GM20431 (cell line): ENCODE measurements around the gene ADORA3.
"Not testable (repeated sequence)": the region's sequence is repeated elsewhere in the genome, so short reads cannot be mapped to it uniquely, and the experiment has no call there.

Experiments used
- in situ Hi-C: fragments of 300-500 bp; cut with MseI, MboI; formaldehyde crosslinking; loops from one replicate; pipeline ENCODE4 v1.15.0; 2020; ENCODE audit warnings: low sequenced_read_pairs; ENCODE audit not compliant: unreplicated experiment

ADORA3 gene

GRCh38 chr1:111503585-111504060 lies at the start of gene ADORA3, which contains the start of gene TMIGD3:
Gene ADORA3 (minus strand): TSS chr1:111503633. CDS start chr1:111503354, 279 bp downstream.
Gene TMIGD3 (minus strand): TSS chr1:111503633. CDS start chr1:111503354, 279 bp downstream.
- in situ Hi-C loops: loop anchor here (25.0 kb wide), 1 partner anchor 159 kb away; no protein-coding TSS in a partner anchor

GRCh38 chr1:111553196-111553595 lies 49.8 kb upstream of the ADORA3 start:
- in situ Hi-C loops: no loop called here

GRCh38 chr1:111552587-111552986 lies 49.2 kb upstream of the ADORA3 start:
- in situ Hi-C loops: no loop called here

GRCh38 chr1:111551623-111552411 lies 48.4 kb upstream of the ADORA3 start:
- in situ Hi-C loops: no loop called here

- in situ Hi-C loops: not testable (repeated sequence)
Observed at GRCh38 chr1:111547786-111548185, 44.4 kb upstream of the ADORA3 start.

GRCh38 chr1:111542187-111542586 lies 38.8 kb upstream of the ADORA3 start:
- in situ Hi-C loops: no loop called here

GRCh38 chr1:111541721-111542120 lies 38.3 kb upstream of the ADORA3 start:
- in situ Hi-C loops: no loop called here

- in situ Hi-C loops: no loop called here
Observed at GRCh38 chr1:111540928-111541327, 37.5 kb upstream of the ADORA3 start.

- in situ Hi-C loops: no loop called here
Observed at GRCh38 chr1:111538343-111539025, 35.1 kb upstream of the ADORA3 start.

- in situ Hi-C loops: no loop called here
Observed at GRCh38 chr1:111535256-111536191, 32.1 kb upstream of the ADORA3 start.

- in situ Hi-C loops: loop anchor here (25.0 kb wide), 1 partner anchor 142 kb away; no protein-coding TSS in a partner anchor
Observed at GRCh38 chr1:111520053-111520452, 16.6 kb upstream of the ADORA3 start.

GRCh38 chr1:111517469-111518225 lies 14.2 kb upstream of the ADORA3 start:
- in situ Hi-C loops: loop anchor here (25.0 kb wide), 1 partner anchor 145 kb away; no protein-coding TSS in a partner anchor

- in situ Hi-C loops: loop anchor here (25.0 kb wide), 1 partner anchor 146 kb away; no protein-coding TSS in a partner anchor
Observed at GRCh38 chr1:111516005-111516535, 12.6 kb upstream of the ADORA3 start.

GRCh38 chr1:111515291-111516004 lies 12.0 kb upstream of the ADORA3 start:
- in situ Hi-C loops: loop anchor here (25.0 kb wide), 1 partner anchor 147 kb away; no protein-coding TSS in a partner anchor

- in situ Hi-C loops: loop anchor here (25.0 kb wide), 1 partner anchor 149 kb away; no protein-coding TSS in a partner anchor
Observed at GRCh38 chr1:111513410-111514020, 10.1 kb upstream of the ADORA3 start.

GRCh38 chr1:111512931-111513330 lies 9.5 kb upstream of the ADORA3 start:
- in situ Hi-C loops: loop anchor here (25.0 kb wide), 1 partner anchor 149 kb away; no protein-coding TSS in a partner anchor

- in situ Hi-C loops: loop anchor here (25.0 kb wide), 1 partner anchor 150 kb away; no protein-coding TSS in a partner anchor
Observed at GRCh38 chr1:111512132-111512889, 8.9 kb upstream of the ADORA3 start.
